Suppressor macrophage treated with lipopolysaccharide for 4 hours (primary cell): ENCODE results near the gene IL24.
A peak's percentile ranks its signal among the peaks of the same experiment; 100 is the strongest.
"Not testable (repeated sequence)": the region's sequence is repeated elsewhere in the genome, so short reads cannot be mapped to it uniquely, and the experiment has no call there.

Source experiments
- DNase-seq: peaks from one replicate; pipeline ENCODE4 v3.0.0-alpha.2; 2020

The IL24 gene, protein sequence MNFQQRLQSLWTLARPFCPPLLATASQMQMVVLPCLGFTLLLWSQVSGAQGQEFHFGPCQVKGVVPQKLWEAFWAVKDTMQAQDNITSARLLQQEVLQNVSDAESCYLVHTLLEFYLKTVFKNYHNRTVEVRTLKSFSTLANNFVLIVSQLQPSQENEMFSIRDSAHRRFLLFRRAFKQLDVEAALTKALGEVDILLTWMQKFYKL

DNA sequence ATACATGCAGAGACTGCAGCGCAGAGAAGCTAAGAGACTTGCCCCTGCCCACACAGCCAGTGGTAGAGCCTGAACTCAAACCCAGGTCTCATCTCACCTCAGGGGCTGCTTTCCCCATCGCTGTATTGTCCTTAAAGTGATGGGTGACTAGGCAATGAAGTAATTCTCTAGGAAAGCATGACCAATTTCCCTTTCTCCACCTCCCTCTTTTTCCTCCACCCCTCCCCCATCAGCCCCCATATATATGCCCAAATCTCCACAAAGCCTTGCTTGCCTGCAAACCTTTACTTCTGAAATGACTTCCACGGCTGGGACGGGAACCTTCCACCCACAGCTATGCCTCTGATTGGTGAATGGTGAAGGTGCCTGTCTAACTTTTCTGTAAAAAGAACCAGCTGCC lies at the start of gene IL24:
Gene IL24, plus strand, starts transcription at position 269 of the 400 bp plus-strand sequence. CDS start 390 bp downstream, outside the sequence.
- DNase-seq = no peak

- no peak for DNase-seq
Measured at GRCh38 chr1:206847946-206848345, 49.3 kb upstream of the IL24 start.

GRCh38 chr1:206850401-206850800 lies 46.8 kb upstream of the IL24 start:
- no peak for DNase-seq

DNA sequence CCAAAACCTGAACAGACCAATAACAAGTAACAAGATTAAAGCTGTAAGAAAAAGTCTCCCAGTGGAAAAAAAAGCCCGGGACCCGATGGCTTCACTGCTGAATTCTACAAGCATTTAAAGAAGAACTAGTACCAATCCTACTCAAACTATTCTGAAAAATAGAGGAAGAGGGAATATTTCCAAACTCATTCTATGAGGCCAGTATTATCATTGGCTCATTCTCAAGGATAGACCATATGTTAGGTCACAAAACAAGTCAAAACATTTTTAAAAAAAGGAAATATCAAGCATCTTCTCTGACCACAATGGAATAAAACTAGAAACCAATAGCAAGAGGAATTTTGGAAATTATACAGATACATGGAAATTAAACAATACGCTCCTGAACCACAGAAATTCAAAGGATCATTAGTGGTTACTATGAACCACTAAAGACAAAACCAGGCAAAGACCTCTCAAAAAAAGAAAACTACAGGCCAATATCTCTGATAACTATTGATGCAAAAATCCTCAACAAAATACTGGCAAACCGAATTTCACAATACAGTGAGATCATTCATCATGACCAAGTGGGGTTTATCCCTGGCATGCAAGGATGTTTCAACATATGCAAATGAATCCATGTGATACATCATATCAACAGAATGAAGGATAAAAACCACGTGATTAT lies 45.8 kb upstream of the IL24 start:
- peak; percentile 85 for DNase-seq

GRCh38 chr1:206852662-206853061 lies 44.6 kb upstream of the IL24 start:
- DNase-seq = not testable (repeated sequence)

- not testable (repeated sequence) for DNase-seq
Measured at GRCh38 chr1:206853696-206854095, 43.5 kb upstream of the IL24 start.

DNA sequence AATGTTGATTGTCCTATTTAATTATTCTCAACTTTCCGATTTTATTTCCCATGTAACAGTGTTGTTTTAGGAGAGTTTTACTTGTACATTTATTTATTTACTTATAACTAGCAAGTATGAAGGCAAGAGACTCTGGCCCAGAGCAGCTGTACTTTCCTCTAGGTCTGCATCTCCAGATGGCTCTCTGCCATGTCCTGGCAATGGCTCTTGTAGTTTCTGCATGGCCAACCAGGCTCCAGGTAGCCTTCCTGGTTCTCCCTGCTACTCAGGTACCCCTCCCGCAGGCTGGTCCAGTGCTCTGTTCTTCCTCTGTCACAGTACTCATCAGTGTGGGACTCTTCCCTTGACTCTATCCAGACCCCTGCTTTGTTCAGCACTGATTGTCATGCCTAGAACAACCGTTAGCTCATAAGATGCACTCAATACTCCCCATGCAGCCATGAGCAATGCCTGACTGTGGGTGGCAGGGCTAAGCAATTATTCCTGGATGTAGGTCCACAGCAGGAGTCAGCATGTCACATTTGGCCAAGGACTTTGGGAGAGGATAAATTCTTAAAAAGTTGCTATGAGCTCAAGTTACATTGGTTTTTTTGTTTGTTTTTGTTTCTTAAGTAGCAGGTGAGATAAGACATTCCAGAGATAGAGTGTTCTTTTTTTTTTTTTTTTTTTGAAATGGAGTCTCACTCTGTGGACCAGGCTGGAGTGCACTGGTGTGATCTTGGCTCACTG lies 42.7 kb upstream of the IL24 start:
- DNase-seq = peak; percentile 14

- DNase-seq = peak; percentile 18
Measured at GRCh38 chr1:206855859-206856258, 41.4 kb upstream of the IL24 start.

DNA sequence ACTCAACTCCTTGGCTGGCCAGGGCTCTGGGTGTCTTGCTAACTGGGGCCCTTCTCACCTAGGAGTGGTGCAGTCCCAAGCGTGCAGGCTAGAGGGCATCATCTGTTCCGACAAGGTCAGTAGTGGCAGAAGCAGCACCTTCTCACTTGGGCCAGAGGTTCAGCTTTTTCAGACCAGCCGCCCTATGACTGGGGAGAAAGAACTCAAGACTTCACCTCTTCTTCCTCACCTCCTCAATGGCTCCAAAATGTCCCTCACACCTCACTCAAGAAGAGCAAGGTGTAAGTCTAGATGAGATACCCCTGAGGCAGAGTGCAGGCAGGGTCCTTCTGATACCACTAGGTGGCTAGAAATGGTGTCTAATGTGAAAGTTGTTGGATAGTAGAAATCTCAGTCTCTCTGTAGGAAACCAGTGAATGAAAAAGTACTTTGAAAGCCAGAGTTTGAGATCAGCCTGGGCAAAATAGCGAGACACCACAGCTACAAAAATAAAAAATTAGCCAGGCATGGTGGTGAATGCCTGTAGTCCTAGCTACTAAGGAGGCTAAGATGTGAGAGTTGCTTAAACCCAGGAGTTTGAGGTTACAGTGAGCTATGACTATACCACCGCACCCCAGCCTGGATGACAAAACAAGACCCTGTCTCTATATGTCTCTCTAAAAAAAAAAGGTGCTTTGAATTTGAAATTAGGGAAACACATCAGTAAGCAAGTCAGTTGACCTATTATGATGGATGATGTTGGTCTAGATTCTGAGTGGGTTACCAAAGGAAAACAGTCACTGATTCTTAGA lies 40.4 kb upstream of the IL24 start:
- DNase-seq = no peak

- peak; percentile 86 for DNase-seq
Measured at GRCh38 chr1:206859082-206859521, 38.1 kb upstream of the IL24 start.

- no peak for DNase-seq
Measured at GRCh38 chr1:206860165-206860564, 37.1 kb upstream of the IL24 start.

GRCh38 chr1:206863266-206863665 lies 34.0 kb upstream of the IL24 start:
- no peak for DNase-seq

- peak; percentile 84 for DNase-seq
Measured at GRCh38 chr1:206864939-206865671, 32.1 kb upstream of the IL24 start, which contains the start of gene IL20. TSS of gene IL20 (plus strand) at chr1:206865623. CDS start at chr1:206865853, 230 bp downstream.

- no peak for DNase-seq
Measured at GRCh38 chr1:206866062-206866461, 31.2 kb upstream of the IL24 start.

DNA sequence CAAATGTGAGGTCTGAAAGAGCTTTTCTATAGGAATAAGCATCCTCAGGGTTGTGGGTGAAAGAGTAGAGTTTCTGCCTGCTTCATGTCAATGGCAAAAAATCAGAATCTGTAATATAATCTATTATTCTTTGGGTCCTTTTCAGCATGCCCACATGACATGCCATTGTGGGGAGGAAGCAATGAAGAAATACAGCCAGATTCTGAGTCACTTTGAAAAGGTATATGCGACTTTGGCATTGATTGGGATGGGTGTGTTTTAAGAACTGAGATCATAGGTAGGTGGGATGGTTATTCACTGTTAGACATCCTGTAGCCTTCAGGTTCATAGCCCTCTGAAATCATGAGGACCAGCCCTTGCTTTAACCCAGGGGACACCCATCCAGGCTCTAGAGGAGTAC lies 30.0 kb upstream of the IL24 start:
- DNase-seq = no peak

DNA sequence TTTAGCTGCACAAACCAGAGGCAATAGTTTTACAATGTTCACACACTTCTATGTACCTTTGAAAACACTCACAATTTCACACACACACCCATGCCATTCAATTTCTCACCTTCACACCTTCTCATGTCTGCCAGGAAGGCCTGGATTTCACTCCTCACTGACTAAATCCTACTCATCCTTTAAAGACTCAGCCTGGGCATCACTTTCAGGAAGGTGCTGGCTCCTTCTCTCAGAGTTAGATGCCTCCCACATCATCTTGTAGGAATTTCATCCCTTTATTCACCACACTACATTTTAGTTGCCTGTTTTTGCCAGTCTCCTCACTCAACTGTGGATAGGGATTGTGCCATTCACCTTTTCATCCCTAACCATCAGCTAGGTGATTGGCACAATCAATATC lies 29.5 kb upstream of the IL24 start:
- no peak for DNase-seq

DNA sequence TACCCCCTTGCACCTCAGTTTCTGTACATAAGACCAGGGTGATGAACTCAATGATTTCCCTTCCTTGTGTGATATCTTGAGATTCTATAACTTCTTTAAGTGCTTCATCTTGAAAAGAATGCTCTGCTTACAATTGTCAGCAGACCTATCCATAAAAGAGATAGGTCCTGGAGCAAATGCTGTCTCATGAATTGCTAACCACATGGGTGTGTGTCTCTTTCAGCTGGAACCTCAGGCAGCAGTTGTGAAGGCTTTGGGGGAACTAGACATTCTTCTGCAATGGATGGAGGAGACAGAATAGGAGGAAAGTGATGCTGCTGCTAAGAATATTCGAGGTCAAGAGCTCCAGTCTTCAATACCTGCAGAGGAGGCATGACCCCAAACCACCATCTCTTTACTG lies 29.0 kb upstream of the IL24 start:
- DNase-seq = no peak

DNA sequence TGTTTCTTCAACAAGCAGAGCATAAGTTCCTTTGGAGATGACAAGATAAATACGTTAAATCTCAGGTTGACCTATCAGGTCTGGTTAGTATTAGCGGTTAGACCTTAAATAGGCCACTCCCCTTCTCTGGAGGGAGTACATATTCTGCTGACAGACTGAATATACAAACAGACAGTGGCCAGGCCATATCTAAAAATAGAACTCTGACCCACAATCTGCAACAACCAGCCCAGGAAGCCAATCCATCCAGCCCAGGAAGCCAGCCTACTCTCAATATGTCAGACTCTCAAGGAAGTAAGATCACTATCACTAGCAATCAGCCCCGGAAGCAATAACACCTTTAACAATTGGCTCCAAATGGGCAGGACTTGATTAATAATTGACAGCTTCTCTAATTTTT lies 25.1 kb upstream of the IL24 start:
- no peak for DNase-seq

DNA sequence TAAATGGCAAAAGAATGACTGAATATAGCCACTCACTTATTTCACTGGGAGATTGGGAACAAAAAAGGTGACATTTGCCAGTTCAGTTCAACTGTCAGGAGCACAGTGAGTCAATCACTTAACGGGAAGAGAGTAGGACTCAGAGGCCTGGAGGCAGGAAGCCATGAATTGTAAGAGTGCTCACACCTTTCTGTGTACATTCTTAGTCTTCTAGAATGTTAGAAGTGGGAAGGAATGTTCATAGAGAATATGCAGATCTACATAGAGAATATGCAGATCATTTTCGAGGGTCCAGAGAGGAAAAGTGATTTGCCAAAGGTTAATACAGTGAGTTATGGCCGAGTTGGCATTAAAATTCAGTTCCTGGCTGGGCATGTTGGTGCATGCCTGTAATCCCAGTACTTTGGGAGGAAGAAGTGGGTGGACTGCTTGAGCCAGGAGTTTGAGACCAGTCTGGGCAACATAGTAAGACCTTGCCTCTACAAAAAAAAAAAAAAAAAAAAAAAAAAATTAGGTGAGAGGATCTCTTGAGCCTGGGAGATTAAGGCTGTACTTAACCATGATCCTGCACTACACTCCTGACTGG lies 23.5 kb upstream of the IL24 start:
- DNase-seq = no peak

DNA sequence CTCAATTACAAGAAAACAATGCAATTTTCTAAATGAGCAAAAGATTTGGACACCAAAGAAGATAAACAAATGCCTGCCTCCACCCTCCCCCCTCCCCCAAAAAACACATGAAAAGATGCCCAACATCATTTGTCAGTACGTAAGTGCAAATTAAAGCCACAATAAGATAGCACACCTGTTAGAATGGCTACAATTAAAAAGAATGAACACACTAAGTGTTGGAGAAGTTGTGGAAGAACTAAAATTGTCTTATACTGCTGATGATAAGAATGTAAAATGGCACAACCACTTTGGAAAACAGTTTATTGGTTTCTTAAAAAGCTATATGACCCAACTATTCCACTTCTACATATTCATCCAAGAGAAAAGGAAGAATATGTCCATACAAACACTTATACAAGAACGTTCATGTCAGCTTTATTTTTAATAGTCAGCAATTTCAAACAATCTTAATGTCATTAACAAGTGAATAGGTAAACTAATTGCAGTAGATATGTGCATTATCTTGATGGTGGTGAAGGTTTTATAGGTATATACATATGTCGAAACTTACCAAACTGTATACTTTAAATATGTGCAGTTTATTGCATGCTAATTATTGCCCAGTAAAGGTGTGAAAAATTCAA lies 21.4 kb upstream of the IL24 start:
- DNase-seq = no peak

- DNase-seq = no peak
Measured at GRCh38 chr1:206878456-206878855, 18.8 kb upstream of the IL24 start.

DNA sequence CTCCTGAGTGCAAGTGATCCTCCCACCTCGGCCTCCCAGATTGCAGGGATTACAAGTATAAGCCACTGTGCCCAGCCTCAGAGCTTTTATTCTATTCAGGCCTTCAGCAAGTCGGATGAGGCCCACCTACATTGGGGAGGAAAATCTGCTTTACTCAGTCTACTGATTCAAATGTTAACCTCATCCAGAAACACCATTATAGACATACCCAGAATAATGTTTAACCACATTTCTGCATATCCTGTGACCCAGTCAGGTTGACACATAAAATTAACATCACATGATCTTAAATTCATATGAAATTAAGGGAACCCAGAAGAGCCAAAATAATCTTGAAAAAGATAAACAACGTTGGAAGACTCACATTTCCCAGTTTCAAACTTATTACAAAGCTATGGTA lies 16.9 kb upstream of the IL24 start:
- no peak for DNase-seq
